ENCODE results near the gene PKHD1. TPM values are rescaled to one million over a fixed set of nuclear protein-coding genes. Genes with fewer than 3 reads are reported as not detected.

The PKHD1 gene
- total and polyA plus RNA-seq, 2 of the 13 experiments (the other 11 are each of a cell fraction or from before 2014, with no cell fraction given) = 0.01 to 0.13 TPM

GRCh38 chr6:51817832-51818231, 269.6 kb downstream of the PKHD1 start:
- in situ Hi-C loops (cut with HindIII; ENCODE audit: extremely low pct_ligation_motif_present, low pct_unique_long_range_greater_than_20kb) = no loop called here
- no peaks in the 10 kb centered on the region for H3K36me3 ChIP-seq (replicated peaks in 1 of 2; ENCODE audit: control insufficient read depth in 1 of 2, insufficient read depth in 2 of 2, low read length in 2 of 2)
- H3K27me3 ChIP-seq (ENCODE audit: control insufficient read depth in 1 of 2, insufficient read depth in 2 of 2, low read length in 2 of 2) = no peaks in the 10 kb centered on the region
- POLR2A ChIA-PET = no interaction called here
- DNase-seq (ENCODE audit: low spot score) (no peak), FAIRE-seq (no peak), ATAC-seq (no peak)
- CTCF ChIA-PET (ENCODE audit: low intra/inter-chr PET ratio, low total read pairs) = no interaction called here
- H3K9me3 ChIP-seq (ENCODE audit: low read length) = no peaks in the 10 kb centered on the region
- no TSS peak for BruUV-seq (replicated peaks)
- no peak overlapping the region for H3K9ac ChIP-seq (ENCODE audit: insufficient read depth, low read depth, low read length)
- intact Hi-C loops (cut with micrococcal nuclease; ENCODE audit: unreplicated experiment) = no loop called here
- no peaks in the 10 kb centered on the region for H3K4me1 ChIP-seq (ENCODE audit: insufficient read depth, low read length)
- H3K27ac ChIP-seq (ENCODE audit: extremely low read length, insufficient read depth, low read length) = no peak overlapping the region
- no peak overlapping the region for H3K4me2 ChIP-seq (ENCODE audit: low read depth, low read length)
- H2AFZ ChIP-seq (ENCODE audit: low read length) = no peak overlapping the region
- no peaks in the 10 kb centered on the region for H3K79me2 ChIP-seq (ENCODE audit: insufficient read depth, low read length)
- WGBS (ENCODE audit: low lambda C conversion rate) = 16% methylated on average over 7 of the region's 7 CpGs
- no peak overlapping the region for H3K4me3 ChIP-seq (replicated peaks in 1 of 3; ENCODE audit: insufficient read depth in 1 of 3, low read depth in 2 of 3, low read length in 3 of 3)
- TF ChIP-seq HOXA5 (CRISPR knock-in tag; IDR thresholded peaks at IDR 0.05) = no peak
- TF ChIP-seq SMAD3 (CRISPR knock-in tag; IDR thresholded peaks at IDR 0.05) = no peak
- TF ChIP-seq WIZ (CRISPR knock-in tag; IDR thresholded peaks at IDR 0.05) = no peak
- TF ChIP-seq NFAT5 (CRISPR knock-in tag; IDR thresholded peaks at IDR 0.05) = no peak
- no peak for TF ChIP-seq ZNF703 (CRISPR knock-in tag; IDR thresholded peaks at IDR 0.05; ENCODE audit: borderline replicate concordance)
- TF ChIP-seq, protein P1, sequence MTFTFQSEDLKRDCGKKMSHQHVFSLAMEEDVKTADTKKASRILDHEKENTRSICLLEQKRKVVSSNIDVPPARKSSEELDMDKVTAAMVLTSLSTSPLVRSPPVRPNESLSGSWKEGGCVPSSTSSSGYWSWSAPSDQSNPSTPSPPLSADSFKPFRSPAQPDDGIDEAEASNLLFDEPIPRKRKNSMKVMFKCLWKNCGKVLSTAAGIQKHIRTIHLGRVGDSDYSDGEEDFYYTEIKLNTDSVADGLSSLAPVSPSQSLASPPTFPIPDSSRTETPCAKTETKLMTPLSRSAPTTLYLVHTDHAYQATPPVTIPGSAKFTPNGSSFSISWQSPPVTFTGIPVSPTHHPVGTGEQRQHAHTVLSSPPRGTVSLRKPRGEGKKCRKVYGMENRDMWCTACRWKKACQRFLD (CRISPR knock-in tag; IDR thresholded peaks at IDR 0.05; ENCODE audit: borderline replicate concordance) = no peak
- TF ChIP-seq TCF7L2 (IDR thresholded peaks at IDR 0.05; ENCODE audit: low read depth, low read length) = no peak
- H4K20me1 ChIP-seq (ENCODE audit: insufficient read depth, low read length) = no peaks in the 10 kb centered on the region

Measured in HepG2 (cell line).